NCI-H2227 (cell line): ENCODE data around the gene TRPC4AP.
"Not testable (repeated sequence)": the region's sequence is repeated elsewhere in the genome, so short reads cannot be mapped to it uniquely, and the experiment has no call there.

Experiments
- DNase-seq: peaks from one replicate; lab custom pipeline; 2025; ENCODE audit not compliant: unreplicated experiment; lab: John Stamatoyannopoulos, UW

Gene TRPC4AP

GRCh38 chr20:35059110-35059509 lies 33.5 kb downstream of the TRPC4AP start:
- DNase-seq: no peak

GRCh38 chr20:35055445-35056276 lies 36.9 kb downstream of the TRPC4AP start:
- DNase-seq: no peak

- no peak for DNase-seq
Observed at GRCh38 chr20:35054814-35055213, 37.8 kb downstream of the TRPC4AP start.

GRCh38 chr20:35052616-35053015 lies 40.0 kb downstream of the TRPC4AP start:
- DNase-seq: not testable (repeated sequence)

- no peak for DNase-seq
Observed at GRCh38 chr20:35049776-35050352, 42.7 kb downstream of the TRPC4AP start.

GRCh38 chr20:35048739-35049138 lies 43.9 kb downstream of the TRPC4AP start:
- no peak for DNase-seq

- no peak for DNase-seq
Observed at GRCh38 chr20:35042268-35042667, 50.3 kb downstream of the TRPC4AP start.

- DNase-seq: no peak
Observed at GRCh38 chr20:35040646-35041045, 52.0 kb downstream of the TRPC4AP start.

- no peak for DNase-seq
Observed at GRCh38 chr20:35039846-35040489, 52.6 kb downstream of the TRPC4AP start.

GRCh38 chr20:35039146-35039545 lies 53.5 kb downstream of the TRPC4AP start:
- no peak for DNase-seq

GRCh38 chr20:35034145-35034544 lies 58.5 kb downstream of the TRPC4AP start:
- no peak for DNase-seq

- no peak for DNase-seq
Observed at GRCh38 chr20:35030136-35030535, 62.5 kb downstream of the TRPC4AP start.

GRCh38 chr20:35027301-35027700 lies 65.3 kb downstream of the TRPC4AP start:
- no peak for DNase-seq

GRCh38 chr20:35025116-35025515 lies 67.5 kb downstream of the TRPC4AP start:
- no peak for DNase-seq

- DNase-seq: no peak
Observed at GRCh38 chr20:35023624-35024023, 69.0 kb downstream of the TRPC4AP start.

- no peak for DNase-seq
Observed at GRCh38 chr20:35021831-35022230, 70.8 kb downstream of the TRPC4AP start.

- DNase-seq: no peak
Observed at GRCh38 chr20:35021063-35021462, 71.5 kb downstream of the TRPC4AP start.

- DNase-seq: no peak
Observed at GRCh38 chr20:35020108-35020928, 72.3 kb downstream of the TRPC4AP start.

- no peak for DNase-seq
Observed at GRCh38 chr20:35018590-35019371, 73.8 kb downstream of the TRPC4AP start.

- no peak for DNase-seq
Observed at GRCh38 chr20:35017099-35017835, 75.3 kb downstream of the TRPC4AP start.
